ENCODE data around the gene USP6NL.

GRCh38 chr10:11511321-11511720, 100.1 kb downstream of the USP6NL start:
- no peak for TF ChIP-seq EZH2 (IDR thresholded peaks at IDR 0.05)
- TF ChIP-seq CTCF (IDR thresholded peaks at IDR 0.05): no peak
